LNCaP clone FGC (cell line): Measurements from ENCODE around the gene POC1A.

Source experiments
- DNase-seq: peaks from one replicate; pipeline ENCODE4 v3.0.0-alpha.2; 2011; ENCODE audit warnings: low read depth
- H3K4me3 ChIP-seq: 2 replicates; pipeline ENCODE4 v1.5.1; 2011; ENCODE audit warnings: mild to moderate bottlenecking, low read depth, low read length, control low read depth
- TF ChIP-seq, protein P1 (sequence below): IDR thresholded peaks from 2 replicates; pipeline ENCODE4 v1.5.1; 2012; ENCODE audit warnings: mild to moderate bottlenecking; ENCODE audit not compliant: control insufficient read depth, insufficient read depth; ENCODE audit errors: extremely low read depth

Gene POC1A

DNA sequence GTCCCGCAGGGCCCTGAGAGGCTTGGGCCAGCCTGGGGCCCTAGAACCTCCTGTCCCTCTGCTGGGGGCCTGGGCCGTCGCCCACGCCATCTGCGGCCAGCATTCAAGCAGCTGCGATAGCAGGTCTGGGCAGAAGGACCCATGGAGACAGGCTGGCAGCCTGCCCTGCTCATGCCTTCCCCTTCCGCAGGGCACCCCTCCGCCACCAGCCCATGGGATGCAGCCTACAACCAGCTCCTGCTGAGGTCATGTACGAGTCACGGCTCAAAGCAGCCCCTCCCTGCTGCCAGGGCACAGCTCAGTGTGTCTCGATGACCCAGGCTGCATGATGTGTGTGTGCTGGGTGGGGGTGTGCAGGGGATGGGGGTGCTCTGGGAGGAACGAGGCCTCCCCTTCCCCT is 125.7 kb downstream of the POC1A start:
- no peak overlapping the region for H3K4me3 ChIP-seq
- DNase-seq = no peak
- TF ChIP-seq, protein P1, sequence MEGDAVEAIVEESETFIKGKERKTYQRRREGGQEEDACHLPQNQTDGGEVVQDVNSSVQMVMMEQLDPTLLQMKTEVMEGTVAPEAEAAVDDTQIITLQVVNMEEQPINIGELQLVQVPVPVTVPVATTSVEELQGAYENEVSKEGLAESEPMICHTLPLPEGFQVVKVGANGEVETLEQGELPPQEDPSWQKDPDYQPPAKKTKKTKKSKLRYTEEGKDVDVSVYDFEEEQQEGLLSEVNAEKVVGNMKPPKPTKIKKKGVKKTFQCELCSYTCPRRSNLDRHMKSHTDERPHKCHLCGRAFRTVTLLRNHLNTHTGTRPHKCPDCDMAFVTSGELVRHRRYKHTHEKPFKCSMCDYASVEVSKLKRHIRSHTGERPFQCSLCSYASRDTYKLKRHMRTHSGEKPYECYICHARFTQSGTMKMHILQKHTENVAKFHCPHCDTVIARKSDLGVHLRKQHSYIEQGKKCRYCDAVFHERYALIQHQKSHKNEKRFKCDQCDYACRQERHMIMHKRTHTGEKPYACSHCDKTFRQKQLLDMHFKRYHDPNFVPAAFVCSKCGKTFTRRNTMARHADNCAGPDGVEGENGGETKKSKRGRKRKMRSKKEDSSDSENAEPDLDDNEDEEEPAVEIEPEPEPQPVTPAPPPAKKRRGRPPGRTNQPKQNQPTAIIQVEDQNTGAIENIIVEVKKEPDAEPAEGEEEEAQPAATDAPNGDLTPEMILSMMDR = no peak

DNA sequence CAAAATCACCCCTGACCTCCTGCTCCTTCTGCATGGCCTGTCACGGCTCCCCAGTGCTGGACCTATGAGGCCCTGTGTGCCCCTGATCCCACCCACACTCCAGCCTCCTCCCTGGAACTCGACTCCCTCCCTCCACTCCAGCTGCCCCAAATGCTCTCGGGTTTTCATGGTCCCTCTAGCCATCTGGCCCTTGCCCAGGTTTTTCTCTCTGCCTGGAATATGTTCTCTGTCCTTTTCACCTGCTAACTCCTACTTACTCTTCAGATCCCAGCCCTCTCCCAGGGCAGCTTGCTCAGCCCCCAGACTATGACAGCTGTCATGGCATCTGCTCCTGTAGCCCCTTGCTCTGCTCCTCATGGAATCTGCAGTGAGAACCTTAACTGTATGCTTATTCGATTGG is 128.2 kb downstream of the POC1A start:
- no peak overlapping the region for H3K4me3 ChIP-seq
- TF ChIP-seq, protein P1 = no peak
- DNase-seq = no peak

DNA sequence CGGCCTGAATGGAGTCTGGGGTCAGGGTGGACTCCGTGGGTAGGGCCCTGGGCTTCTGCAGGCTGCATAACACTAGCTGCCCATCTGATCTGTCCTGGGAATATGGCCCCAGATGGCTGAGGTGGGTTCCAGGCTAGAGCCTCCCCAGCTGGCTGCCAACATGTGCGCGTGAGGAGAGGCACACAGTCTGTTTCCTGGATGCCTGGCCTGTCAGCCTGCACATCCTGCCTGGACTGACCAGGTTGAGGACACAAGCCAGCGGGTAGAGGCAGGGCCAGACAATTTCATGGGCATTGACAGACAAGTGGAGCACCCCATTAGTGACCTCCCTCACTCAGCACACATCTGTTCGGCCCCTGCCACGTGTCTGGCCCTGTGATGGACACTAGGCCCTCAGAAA is 128.8 kb downstream of the POC1A start:
- no peak overlapping the region for H3K4me3 ChIP-seq
- TF ChIP-seq, protein P1 = no peak
- no peak for DNase-seq
